Sigmoid colon (tissue), 7 donors: ENCODE results near the gene OR14J1. TPM values are rescaled to one million over a fixed set of nuclear protein-coding genes. Genes with fewer than 3 reads are reported as not detected.

Source experiments
- DNase-seq: peaks from one replicate; pipeline ENCODE4 v3.0.0-alpha.2; 2019
- H3K27ac ChIP-seq, 4 donors: fragments of 200-600 bp; sonication (generic); one replicate each; pipeline ENCODE4 v1.5.1; 2016 to 2019; ENCODE audit warnings: mild to moderate bottlenecking in 1 of 4
- H3K27me3 ChIP-seq, 3 donors: fragments of 200-600 bp; sonication (generic); one replicate each; pipeline ENCODE4 v1.5.1; 2019; ENCODE audit warnings: mild to moderate bottlenecking in 1 of 3
- H3K36me3 ChIP-seq, 4 donors: fragments of 200-600 bp; sonication (generic); one replicate each; pipeline ENCODE4 v1.5.1; 2016 to 2019
- H3K4me1 ChIP-seq, 4 donors: fragments of 200-600 bp; sonication (generic); one replicate each; pipeline ENCODE4 v1.5.1; 2017 to 2019
- H3K4me3 ChIP-seq, 4 donors: fragments of 200-600 bp; sonication (generic); one replicate each; pipeline ENCODE4 v1.5.1; 2017 to 2019; ENCODE audit warnings: mild to moderate bottlenecking in 2 of 4, moderate library complexity in 1 of 4
- H3K9me3 ChIP-seq, 4 donors: fragments of 200-600 bp in 3 of 4; sonication (generic) in 3 of 4; one replicate each; pipeline versions ENCODE4 v1.5.1 to v1.6.1; 2013 to 2019
- EP300 ChIP-seq, 4 donors: sonication (generic); formaldehyde crosslinking; IDR thresholded peaks; one replicate each; pipeline ENCODE4 v1.6.1; 2017; ENCODE audit warnings: antibody characterized with exemption in 4 of 4
- POLR2A ChIP-seq, 2 donors: fragments of 450-650 bp; IDR thresholded peaks; one replicate each; pipeline ENCODE4 v1.6.1; 2016; ENCODE audit warnings: antibody characterized with exemption in 2 of 2, mild to moderate bottlenecking in 2 of 2, moderate library complexity in 2 of 2
- POLR2AphosphoS5 ChIP-seq, 4 donors: sonication (generic); formaldehyde crosslinking; IDR thresholded peaks; one replicate each; pipeline ENCODE4 v1.6.1; 2017; ENCODE audit warnings: antibody characterized with exemption in 4 of 4
- WGBS, 2 donors: extraction: QIAGEN DNeasy Blood & Tissue Kit; methylation state at CpG; one replicate each; pipeline ENCODE4 v1.1.7; 2013; 5-methylcytosine and 5-hydroxymethylcytosine counted together
- intact Hi-C: fragments of 100-400 bp; cut with DNase I; formaldehyde crosslinking; loops from one replicate; pipeline ENCODE4 v1.15.1; 2023
- polyA plus RNA-seq, 3 donors: library from polyadenylated mRNA; stranded (reverse); fragments of 200-250 nt; gene quantifications; one replicate each; pipeline ENCODE4 v1.2.3, GENCODE V29; 2013
- total RNA-seq, 4 donors: library from RNA; depleted of rRNA; stranded (reverse); fragments of >200 nt; gene quantifications; one replicate each; pipeline ENCODE4 v1.1.0, GENCODE V29; 2016
- TF ChIP-seq, protein P1 (sequence below), 4 experiments: fragments of 450-650 bp in 3 of 4; fragments of 200-600 bp in 1 of 4; IDR thresholded peaks; one replicate each; pipeline ENCODE4 v1.5.1; 2016 to 2019; ENCODE audit warnings: antibody characterized with exemption in 4 of 4, mild to moderate bottlenecking in 3 of 4, moderate library complexity in 2 of 4
- donor health status: healthy with polysubstance abuse.
- donor health status: Bipolar disorder and iron deficiency.
- donor health status: healthy.

Gene OR14J1, protein sequence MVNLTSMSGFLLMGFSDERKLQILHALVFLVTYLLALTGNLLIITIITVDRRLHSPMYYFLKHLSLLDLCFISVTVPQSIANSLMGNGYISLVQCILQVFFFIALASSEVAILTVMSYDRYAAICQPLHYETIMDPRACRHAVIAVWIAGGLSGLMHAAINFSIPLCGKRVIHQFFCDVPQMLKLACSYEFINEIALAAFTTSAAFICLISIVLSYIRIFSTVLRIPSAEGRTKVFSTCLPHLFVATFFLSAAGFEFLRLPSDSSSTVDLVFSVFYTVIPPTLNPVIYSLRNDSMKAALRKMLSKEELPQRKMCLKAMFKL
- total RNA-seq, result not detected
- not detected for polyA plus RNA-seq

DNA sequence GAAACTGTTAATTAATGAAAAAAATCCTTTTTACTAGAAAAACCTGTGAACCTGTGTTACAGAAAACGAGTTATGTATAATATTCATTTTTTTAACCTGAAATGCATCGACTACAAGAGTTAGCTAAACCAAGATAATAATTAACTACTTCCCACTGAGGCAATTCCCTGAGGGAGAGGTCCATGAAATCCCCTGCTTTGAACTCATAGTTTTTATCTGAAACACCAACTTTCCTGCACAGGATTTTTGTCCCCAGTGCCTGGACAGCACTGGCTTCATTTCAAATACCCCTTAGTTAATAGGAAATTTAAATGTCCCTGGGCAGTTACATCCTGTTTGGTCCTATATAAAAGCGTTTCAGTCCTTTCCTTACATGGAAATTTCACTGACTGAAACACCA lies at the start of gene OR14J1:
Gene OR14J1, plus strand, starts transcription at position 386 of the 400 bp plus-strand sequence. CDS start 4,989 bp downstream, outside the sequence.
- H3K27me3 ChIP-seq, result no peaks in the 10 kb centered on the region
- no peak within 1 kb of the TSS for H3K4me3 ChIP-seq
- H3K9me3 ChIP-seq, result no peaks in the 10 kb centered on the region
- intact Hi-C loops, result no loop called here
- H3K4me1 ChIP-seq, result no peaks in the 10 kb centered on the region
- H3K36me3 ChIP-seq, result no peaks in the 10 kb centered on the region
- WGBS, 2 donors, result 40 to 64% methylated on average over 3 of the region's 3 CpGs
- no peak for DNase-seq
- H3K27ac ChIP-seq, result no peak within 1 kb of the TSS
- no peak for TF ChIP-seq POLR2A (IDR thresholded peaks at IDR 0.05)
- no peak for TF ChIP-seq POLR2AphosphoS5 (IDR thresholded peaks at IDR 0.05)
- TF ChIP-seq, protein P1, sequence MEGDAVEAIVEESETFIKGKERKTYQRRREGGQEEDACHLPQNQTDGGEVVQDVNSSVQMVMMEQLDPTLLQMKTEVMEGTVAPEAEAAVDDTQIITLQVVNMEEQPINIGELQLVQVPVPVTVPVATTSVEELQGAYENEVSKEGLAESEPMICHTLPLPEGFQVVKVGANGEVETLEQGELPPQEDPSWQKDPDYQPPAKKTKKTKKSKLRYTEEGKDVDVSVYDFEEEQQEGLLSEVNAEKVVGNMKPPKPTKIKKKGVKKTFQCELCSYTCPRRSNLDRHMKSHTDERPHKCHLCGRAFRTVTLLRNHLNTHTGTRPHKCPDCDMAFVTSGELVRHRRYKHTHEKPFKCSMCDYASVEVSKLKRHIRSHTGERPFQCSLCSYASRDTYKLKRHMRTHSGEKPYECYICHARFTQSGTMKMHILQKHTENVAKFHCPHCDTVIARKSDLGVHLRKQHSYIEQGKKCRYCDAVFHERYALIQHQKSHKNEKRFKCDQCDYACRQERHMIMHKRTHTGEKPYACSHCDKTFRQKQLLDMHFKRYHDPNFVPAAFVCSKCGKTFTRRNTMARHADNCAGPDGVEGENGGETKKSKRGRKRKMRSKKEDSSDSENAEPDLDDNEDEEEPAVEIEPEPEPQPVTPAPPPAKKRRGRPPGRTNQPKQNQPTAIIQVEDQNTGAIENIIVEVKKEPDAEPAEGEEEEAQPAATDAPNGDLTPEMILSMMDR (IDR thresholded peaks at IDR 0.05), result no peak
- TF ChIP-seq EP300 (IDR thresholded peaks at IDR 0.05), result no peak

DNA sequence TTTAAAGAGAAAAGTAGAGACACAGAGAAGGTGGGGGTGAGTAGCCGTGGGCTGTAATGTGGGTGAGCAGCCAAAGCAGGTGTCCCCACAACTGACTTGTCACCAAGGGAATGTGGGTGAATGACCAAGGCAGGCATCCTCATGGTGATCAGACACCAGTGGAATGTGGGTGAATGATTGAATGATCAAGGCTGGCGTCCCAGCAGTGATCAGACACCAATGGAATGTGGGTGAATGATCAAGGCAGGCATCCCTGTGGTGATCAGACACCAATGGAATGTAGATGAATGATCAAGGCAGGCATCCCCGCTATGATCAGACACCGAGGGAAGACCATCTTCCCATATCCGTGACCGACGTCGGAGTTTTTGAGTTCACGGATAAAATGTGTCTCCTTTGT lies 49.8 kb upstream of the OR14J1 start:
- no peak for DNase-seq
- no peak for TF ChIP-seq POLR2A (IDR thresholded peaks at IDR 0.05)
- no peak for TF ChIP-seq POLR2AphosphoS5 (IDR thresholded peaks at IDR 0.05)
- TF ChIP-seq, protein P1 (IDR thresholded peaks at IDR 0.05), result no peak
- no peak for TF ChIP-seq EP300 (IDR thresholded peaks at IDR 0.05)
- H3K27ac ChIP-seq, result no peak overlapping the region
- 88 to 95% methylated on average over 9 of the region's 9 CpGs for WGBS, 2 donors
- no peaks in the 10 kb centered on the region for H3K27me3 ChIP-seq
- no peak overlapping the region for H3K4me3 ChIP-seq
- H3K4me1 ChIP-seq, result no peaks in the 10 kb centered on the region
- no peaks in the 10 kb centered on the region for H3K36me3 ChIP-seq
- peaks cover 0 to 3% (median 0%) of the 10 kb centered on the region in 4 donors for H3K9me3 ChIP-seq
- intact Hi-C loops, result no loop called here

DNA sequence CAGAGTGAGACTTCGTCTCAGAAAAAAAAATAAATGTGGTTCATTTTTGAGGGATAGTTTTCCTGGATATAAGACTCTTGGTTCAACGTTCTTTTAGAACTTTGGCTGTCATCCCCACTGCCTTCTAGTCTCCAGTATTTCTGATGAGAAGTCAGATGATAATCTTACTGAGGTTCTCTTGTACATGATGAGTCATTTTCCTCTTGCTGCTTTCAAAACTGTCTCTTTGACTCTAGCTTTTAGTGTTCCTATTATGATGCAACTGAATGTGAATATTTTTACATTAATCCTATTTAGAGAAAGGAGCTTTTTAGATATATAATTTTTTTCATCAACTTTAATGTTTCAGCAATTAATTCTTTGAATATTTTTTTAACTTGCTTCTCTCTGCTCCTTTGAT lies 46.0 kb upstream of the OR14J1 start:
- TF ChIP-seq POLR2A (IDR thresholded peaks at IDR 0.05), result no peak
- TF ChIP-seq EP300 (IDR thresholded peaks at IDR 0.05), result no peak
- TF ChIP-seq, protein P1 (IDR thresholded peaks at IDR 0.05), result no peak
- no peak for TF ChIP-seq POLR2AphosphoS5 (IDR thresholded peaks at IDR 0.05)

DNA sequence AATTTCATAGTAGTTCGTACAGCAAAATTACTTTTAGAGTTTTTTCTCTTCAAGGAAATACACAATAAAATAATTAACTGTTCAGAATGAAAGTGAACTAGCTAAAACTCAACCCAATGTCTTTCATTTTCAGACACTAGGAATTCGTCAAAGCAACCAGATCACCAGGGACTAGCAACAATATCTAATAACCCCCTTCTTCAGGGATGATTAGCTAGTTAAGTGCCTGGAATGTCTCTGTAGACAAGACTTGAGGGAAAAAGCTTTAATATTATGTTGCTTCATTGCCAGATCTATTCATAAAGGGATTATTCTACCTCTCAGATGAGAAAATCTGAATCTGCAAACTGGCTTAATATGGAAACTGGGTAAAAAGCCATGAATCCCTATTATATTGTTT lies 41.8 kb upstream of the OR14J1 start:
- no peak for DNase-seq

More for the DNA sequence above, 46.0 kb upstream of the OR14J1 start:
- no peak overlapping the region for H3K27ac ChIP-seq
- H3K36me3 ChIP-seq, result no peaks in the 10 kb centered on the region
- H3K27me3 ChIP-seq, result no peaks in the 10 kb centered on the region
- no peak for DNase-seq
- H3K4me1 ChIP-seq, result no peaks in the 10 kb centered on the region
- intact Hi-C loops, result no loop called here
- WGBS, 2 donors, result 87 to 89% methylated on average over 2 of the region's 2 CpGs
- peaks cover 0 to 3% (median 1%) of the 10 kb centered on the region in 4 donors for H3K9me3 ChIP-seq
- no peak overlapping the region for H3K4me3 ChIP-seq

More for the DNA sequence above, 41.8 kb upstream of the OR14J1 start:
- H3K4me1 ChIP-seq, result no peaks in the 10 kb centered on the region
- peaks cover 0 to 3% (median 1%) of the 10 kb centered on the region in 4 donors for H3K9me3 ChIP-seq
- H3K4me3 ChIP-seq, result no peak overlapping the region
- 34 to 44% methylated on average over 2 of the region's 2 CpGs for WGBS, 2 donors
- TF ChIP-seq EP300 (IDR thresholded peaks at IDR 0.05) (no peak), POLR2A (IDR thresholded peaks at IDR 0.05) (no peak), POLR2AphosphoS5 (IDR thresholded peaks at IDR 0.05) (no peak)
- TF ChIP-seq, protein P1 (IDR thresholded peaks at IDR 0.05), result no peak
- intact Hi-C loops, result no loop called here
- no peak overlapping the region for H3K27ac ChIP-seq
- no peaks in the 10 kb centered on the region for H3K36me3 ChIP-seq
- no peaks in the 10 kb centered on the region for H3K27me3 ChIP-seq
